Measurements from ENCODE around the gene GFPT1.

DNA sequence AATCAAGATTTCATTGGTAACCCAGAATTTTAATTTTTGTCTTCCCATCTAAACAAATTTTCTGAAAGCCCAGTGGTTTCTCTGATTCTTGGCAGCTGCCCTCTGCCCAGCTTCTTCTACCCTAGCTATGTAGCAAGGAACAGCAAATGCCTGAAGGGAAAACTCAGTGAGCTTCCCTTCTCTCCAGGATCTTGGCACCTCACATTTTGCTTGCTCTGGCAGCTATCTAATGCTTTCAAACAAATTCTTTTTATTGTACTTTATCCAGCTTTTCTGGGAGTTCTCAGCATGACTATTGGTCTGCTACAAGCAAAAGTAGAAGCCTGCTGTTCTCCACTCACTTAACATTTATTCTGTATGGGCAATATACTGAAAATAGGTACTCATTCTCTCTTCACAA lies 18.3 kb upstream of the GFPT1 start:
- TF ChIP-seq CTCF (IDR thresholded peaks at IDR 0.05) (no peak), POLR2A (IDR thresholded peaks at IDR 0.05) (no peak)
